Esophagus (tissue), 2 donors: ENCODE results near the gene EFTUD2. TPM values are rescaled to one million over a fixed set of nuclear protein-coding genes. Genes with fewer than 3 reads are reported as not detected.
"Not testable (repeated sequence)": the region's sequence is repeated elsewhere in the genome, so short reads cannot be mapped to it uniquely, and the experiment has no call there.

Experiments
- H3K27ac ChIP-seq, 2 donors: one replicate each; pipeline ENCODE4 v1.5.1; 2013; ENCODE audit warnings: low read depth in 2 of 2, mild to moderate bottlenecking in 2 of 2, inconsistent platforms in 1 of 2, low read length in 1 of 2, moderate library complexity in 1 of 2
- H3K27me3 ChIP-seq, 2 donors: one replicate each; pipeline ENCODE4 v1.6.1; 2013; ENCODE audit warnings: low read length in 2 of 2, control low read depth in 1 of 2, mild to moderate bottlenecking in 1 of 2; ENCODE audit not compliant: insufficient read depth in 2 of 2, control insufficient read depth in 1 of 2
- H3K36me3 ChIP-seq, 2 donors: one replicate each; pipeline ENCODE4 v1.6.1; 2013; ENCODE audit warnings: low read length in 1 of 2; ENCODE audit not compliant: control insufficient read depth in 2 of 2, insufficient read depth in 2 of 2
- H3K4me1 ChIP-seq, 2 donors: one replicate each; pipeline ENCODE4 v1.6.1; 2013; ENCODE audit warnings: low read length in 1 of 2; ENCODE audit not compliant: control insufficient read depth in 2 of 2, insufficient read depth in 2 of 2
- H3K4me3 ChIP-seq, 2 donors: one replicate each; pipeline ENCODE4 v1.5.1; 2013; ENCODE audit warnings: low read length in 2 of 2, mild to moderate bottlenecking in 2 of 2, low read depth in 1 of 2, moderate library complexity in 1 of 2
- H3K9me3 ChIP-seq, 2 donors: one replicate each; pipeline ENCODE4 v1.6.1; 2013; ENCODE audit warnings: mild to moderate bottlenecking in 2 of 2, low read depth in 1 of 2, low read length in 1 of 2, moderate library complexity in 1 of 2; ENCODE audit not compliant: control insufficient read depth in 2 of 2, insufficient read depth in 1 of 2
- WGBS, 2 donors: extraction: QIAGEN DNeasy Blood & Tissue Kit; methylation state at CpG; one replicate each; pipeline ENCODE4 v1.1.7; 2013; 5-methylcytosine and 5-hydroxymethylcytosine counted together
- polyA plus RNA-seq, 2 donors: library from polyadenylated mRNA; stranded (reverse); fragments of 200-250 nt; gene quantifications; one replicate each; pipeline ENCODE4 v1.2.3, GENCODE V29; 2013
- donor health status: healthy with polysubstance abuse.
- donor health status: Bipolar disorder and iron deficiency.

EFTUD2 gene
- polyA plus RNA-seq, 2 donors = 15.8 to 38.4 TPM

- H3K9me3 ChIP-seq = no peaks in the 10 kb centered on the region
- peak within 1 kb of the TSS; percentile 51 to 57 for H3K4me3 ChIP-seq
- 1% methylated on average over 59 to 123 of the region's 123 CpGs for WGBS, 2 donors
- H3K27me3 ChIP-seq = peaks cover 4 to 8% of the 10 kb centered on the region in 2 donors
- H3K36me3 ChIP-seq = no peaks in the 10 kb centered on the region
- H3K4me1 ChIP-seq = peaks cover 0 to 3% of the 10 kb centered on the region in 2 donors
- H3K27ac ChIP-seq = peak within 1 kb of the TSS; percentile 80 to 84
These were observed 69.5 kb downstream of the EFTUD2 start, which contains the start of gene GJC1 for GRCh38 chr17:44829523-44830358. GJC1 (minus strand) TSS chr17:44830287; CDS start chr17:44805817, 24,470 bp downstream.

GRCh38 chr17:44828919-44829522 is 70.2 kb downstream of the EFTUD2 start:
- H3K4me3 ChIP-seq = peak overlapping the region; percentile 51 to 57
- H3K9me3 ChIP-seq = no peaks in the 10 kb centered on the region
- WGBS, 2 donors = 3 to 4% methylated on average over 21 of the region's 21 CpGs
- H3K36me3 ChIP-seq = no peaks in the 10 kb centered on the region
- peaks cover 0 to 3% of the 10 kb centered on the region in 2 donors for H3K4me1 ChIP-seq
- H3K27ac ChIP-seq = peak overlapping the region; percentile 80 to 84
- peaks cover 4 to 8% of the 10 kb centered on the region in 2 donors for H3K27me3 ChIP-seq

GRCh38 chr17:44827863-44828262 is 71.4 kb downstream of the EFTUD2 start:
- H3K27me3 ChIP-seq = peaks cover 4 to 8% of the 10 kb centered on the region in 2 donors
- no peak overlapping the region for H3K4me3 ChIP-seq
- 43 to 69% methylated on average over 1 of the region's 1 CpG for WGBS, 2 donors
- no peaks in the 10 kb centered on the region for H3K36me3 ChIP-seq
- H3K9me3 ChIP-seq = no peaks in the 10 kb centered on the region
- peaks cover 0 to 3% of the 10 kb centered on the region in 2 donors for H3K4me1 ChIP-seq
- no peak overlapping the region for H3K27ac ChIP-seq

- 88 to 89% methylated on average over 15 of the region's 15 CpGs for WGBS, 2 donors
- no peak overlapping the region for H3K27ac ChIP-seq
- H3K36me3 ChIP-seq = no peaks in the 10 kb centered on the region
- H3K4me3 ChIP-seq = no peak overlapping the region
- H3K9me3 ChIP-seq = no peaks in the 10 kb centered on the region
- peaks cover 0 to 3% of the 10 kb centered on the region in 2 donors for H3K4me1 ChIP-seq
- peaks cover 4 to 8% of the 10 kb centered on the region in 2 donors for H3K27me3 ChIP-seq
These were observed 73.0 kb downstream of the EFTUD2 start for GRCh38 chr17:44826123-44826790.

GRCh38 chr17:44825236-44825635 is 74.0 kb downstream of the EFTUD2 start:
- not testable (repeated sequence) for H3K4me1 ChIP-seq, H3K27ac ChIP-seq, H3K9me3 ChIP-seq, H3K4me3 ChIP-seq, H3K27me3 ChIP-seq, H3K36me3 ChIP-seq
- 89 to 91% methylated on average over 9 of the region's 9 CpGs for WGBS, 2 donors

- Histone ChIP-seq H3K4me3 (no peak overlapping the region), H3K27ac (no peak overlapping the region), H3K9me3 (no peaks in the 10 kb centered on the region), H3K36me3 (no peaks in the 10 kb centered on the region), H3K27me3 (no peaks in the 10 kb centered on the region), H3K4me1 (no peaks in the 10 kb centered on the region)
- WGBS, 2 donors = 22 to 24% methylated on average over 7 of the region's 7 CpGs
These were observed 78.5 kb downstream of the EFTUD2 start for GRCh38 chr17:44820631-44821212.

GRCh38 chr17:44818508-44818907 is 80.7 kb downstream of the EFTUD2 start:
- not testable (repeated sequence) for H3K27me3 ChIP-seq, H3K9me3 ChIP-seq, H3K4me3 ChIP-seq, H3K36me3 ChIP-seq, H3K4me1 ChIP-seq, H3K27ac ChIP-seq
- WGBS, 2 donors = 76 to 90% methylated on average over 6 of the region's 6 CpGs

GRCh38 chr17:44812263-44812662 is 87.0 kb downstream of the EFTUD2 start:
- H3K9me3 ChIP-seq = no peaks in the 10 kb centered on the region
- 66 to 74% methylated on average over 4 of the region's 4 CpGs for WGBS, 2 donors
- H3K36me3 ChIP-seq = no peaks in the 10 kb centered on the region
- no peaks in the 10 kb centered on the region for H3K4me1 ChIP-seq
- H3K4me3 ChIP-seq = no peak overlapping the region
- H3K27ac ChIP-seq = no peak overlapping the region
- H3K27me3 ChIP-seq = no peaks in the 10 kb centered on the region

GRCh38 chr17:44808656-44809388 is 90.4 kb downstream of the EFTUD2 start:
- H3K27ac ChIP-seq, H3K36me3 ChIP-seq, H3K9me3 ChIP-seq, H3K4me1 ChIP-seq, H3K4me3 ChIP-seq, H3K27me3 ChIP-seq: not testable (repeated sequence)
- WGBS, 2 donors = 94% methylated on average over 9 of the region's 9 CpGs
